Stomach (tissue), 9 donors: ENCODE results near the gene MRPL45. TPM values are rescaled to one million over a fixed set of nuclear protein-coding genes. Genes with fewer than 3 reads are reported as not detected.
"Not testable (repeated sequence)": the region's sequence is repeated elsewhere in the genome, so short reads cannot be mapped to it uniquely, and the experiment has no call there.

Experiments
- DNase-seq, 2 donors: peaks; one replicate each; pipeline versions ENCODE4 v3.0.0 to v3.0.0-alpha.2; 2013 to 2019
- H3K27ac ChIP-seq, 5 donors: fragments of 200-600 bp in 4 of 5; sonication (generic) in 4 of 5; one replicate each; pipeline ENCODE4 v1.5.1; 2013 to 2019; ENCODE audit warnings: mild to moderate bottlenecking in 1 of 5, moderate library complexity in 1 of 5
- H3K27me3 ChIP-seq, 3 donors: fragments of 200-600 bp; sonication (generic); one replicate each; pipeline ENCODE4 v1.5.1; 2017 to 2019; ENCODE audit warnings: mixed run types in 1 of 3
- H3K36me3 ChIP-seq, 4 donors: fragments of 200-600 bp; sonication (generic); 1 replicate in 3 of 4; 2 replicates in 1 of 4; pipeline ENCODE4 v1.5.1; 2016 to 2019
- H3K4me1 ChIP-seq, 4 donors: fragments of 200-600 bp; sonication (generic); one replicate each; pipeline ENCODE4 v1.5.1; 2016 to 2019
- H3K4me3 ChIP-seq, 4 donors: fragments of 200-600 bp; sonication (generic) in 3 of 4; one replicate each; pipeline ENCODE4 v1.5.1; 2016 to 2019; ENCODE audit warnings: mild to moderate bottlenecking in 1 of 4
- H3K9me3 ChIP-seq, 4 donors: fragments of 200-600 bp; sonication (generic); one replicate each; pipeline ENCODE4 v1.5.1; 2016 to 2019
- EP300 ChIP-seq: sonication (generic); formaldehyde crosslinking; IDR thresholded peaks from one replicate; pipeline ENCODE4 v1.6.1; 2017; ENCODE audit warnings: antibody characterized with exemption
- POLR2A ChIP-seq, 4 donors: fragments of 450-650 bp; IDR thresholded peaks; one replicate each; pipeline ENCODE4 v1.6.1; 2016; ENCODE audit warnings: antibody characterized with exemption in 4 of 4, control low read depth in 2 of 4, mild to moderate bottlenecking in 1 of 4, moderate library complexity in 1 of 4
- POLR2AphosphoS5 ChIP-seq, 3 donors: sonication (generic); formaldehyde crosslinking; IDR thresholded peaks; one replicate each; pipeline ENCODE4 v1.6.1; 2016; ENCODE audit warnings: antibody characterized with exemption in 3 of 3
- WGBS, 5 donors: extraction: QIAGEN DNeasy Blood & Tissue Kit in 3 of 5; methylation state at CpG; one replicate each; pipeline versions ENCODE4 v1.1.5 to v1.1.7; 2013 to 2018; 5-methylcytosine and 5-hydroxymethylcytosine counted together
- intact Hi-C: fragments of 100-400 bp; cut with DNase I; formaldehyde crosslinking; loops from one replicate; pipeline ENCODE4 v1.15.1; 2023; ENCODE audit warnings: low total_unique reads
- polyA plus RNA-seq, 3 donors: library from polyadenylated mRNA; stranded (reverse); fragments of 200-250 nt; gene quantifications; one replicate each; pipeline ENCODE4 v1.2.3, GENCODE V29; 2013
- total RNA-seq, 5 donors: library from RNA; depleted of rRNA; stranded (reverse); fragments of >200 nt; gene quantifications; one replicate each; pipeline versions ENCODE4 v1.1.0 to v1.2.3, GENCODE V29; 2014 to 2016
- TF ChIP-seq, protein P1 (sequence below), 7 experiments: fragments of 450-650 bp in 4 of 7; fragments of 200-600 bp in 3 of 7; sonication (generic) in 3 of 7; IDR thresholded peaks; one replicate each; pipeline ENCODE4 v1.5.1; 2016 to 2019; ENCODE audit warnings: antibody characterized with exemption in 7 of 7, control low read depth in 2 of 7, mild to moderate bottlenecking in 1 of 7
- donor health status: healthy with polysubstance abuse.
- donor health status: Bipolar disorder and iron deficiency.
- donor health status: healthy.

MRPL45 gene
- total and polyA plus RNA-seq, 8 donors, result 5.4 to 49.2 (median 22.8) TPM

DNA sequence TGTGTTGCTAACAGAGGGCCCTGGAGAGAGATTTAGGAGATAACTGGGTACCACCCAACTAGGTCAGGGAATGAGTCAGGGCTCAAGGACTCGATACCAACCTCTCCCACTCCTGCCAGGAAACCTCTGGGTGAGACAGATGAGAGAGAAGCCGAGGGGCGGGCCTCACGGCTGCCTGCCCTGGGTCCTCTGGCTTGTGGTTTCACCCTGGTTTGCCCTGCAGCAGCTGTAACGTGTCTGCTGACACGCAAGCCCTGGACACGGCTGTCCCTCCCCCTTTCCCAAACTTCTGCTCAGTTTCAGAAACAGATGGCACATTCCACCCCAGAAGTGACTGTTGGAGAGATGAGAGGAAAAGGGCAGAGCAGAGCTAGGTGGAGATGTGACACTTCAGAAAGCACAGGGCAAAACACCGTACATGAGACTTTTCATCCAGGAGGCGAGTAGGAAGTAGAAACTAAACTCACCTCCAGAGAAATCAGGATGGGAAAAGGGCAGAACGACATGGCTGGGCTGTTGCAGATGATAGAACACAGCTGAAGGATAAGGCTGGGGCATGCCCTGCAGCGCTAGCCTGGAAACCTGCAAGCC, 10.4 kb upstream of the MRPL45 start:
- TF ChIP-seq POLR2AphosphoS5 (IDR thresholded peaks at IDR 0.05), result peak in 1 of 3 donors; percentile 31
- peak overlapping the region; percentile 46 to 67 (median 61) for H3K27ac ChIP-seq
- intact Hi-C loops, H3K27me3 ChIP-seq, H3K36me3 ChIP-seq, H3K4me1 ChIP-seq, H3K9me3 ChIP-seq: not testable (repeated sequence)
- H3K4me3 ChIP-seq, result peak overlapping the region in 1 of 4 donors; percentile 16
- 12 to 28% (median 18%) methylated on average over 4 to 8 of the region's 11 CpGs for WGBS, 5 donors
- peak; percentile 51 to 54 for DNase-seq

DNA sequence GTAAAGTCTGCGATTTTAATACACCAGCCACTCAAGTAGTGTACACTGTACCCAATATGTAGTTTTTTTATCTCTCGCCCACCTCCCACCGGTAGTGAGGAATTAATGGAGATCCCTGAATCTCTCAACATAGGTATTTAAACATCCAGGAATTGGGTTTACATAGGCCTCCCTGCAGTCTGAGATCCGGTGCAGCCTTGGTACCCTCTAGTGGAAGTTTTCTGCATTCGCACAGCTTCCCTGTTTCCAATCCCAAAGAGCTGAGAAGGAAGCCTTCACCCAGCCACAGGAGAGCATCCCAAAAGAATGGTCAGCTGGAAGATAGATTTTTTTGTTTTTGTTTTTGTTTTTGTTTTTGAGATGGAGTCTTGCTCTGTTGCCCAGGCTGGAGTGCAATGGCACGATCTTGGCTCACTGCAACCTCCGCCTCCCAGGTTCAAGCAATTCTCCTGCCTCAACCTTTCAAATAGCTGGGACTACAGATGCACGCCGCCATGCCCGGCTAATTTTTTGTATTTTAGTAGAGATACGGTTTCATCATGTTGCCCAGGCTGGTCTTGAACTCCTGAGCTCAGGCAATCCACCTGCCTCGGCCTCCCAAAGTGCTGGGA, 8.6 kb upstream of the MRPL45 start:
- WGBS, 5 donors, result 35 to 68% (median 55%) methylated on average over 7 to 12 of the region's 12 CpGs
- H3K27me3 ChIP-seq, H3K27ac ChIP-seq, H3K36me3 ChIP-seq, intact Hi-C loops, H3K4me3 ChIP-seq, H3K4me1 ChIP-seq, H3K9me3 ChIP-seq: not testable (repeated sequence)
- TF ChIP-seq, protein P1, sequence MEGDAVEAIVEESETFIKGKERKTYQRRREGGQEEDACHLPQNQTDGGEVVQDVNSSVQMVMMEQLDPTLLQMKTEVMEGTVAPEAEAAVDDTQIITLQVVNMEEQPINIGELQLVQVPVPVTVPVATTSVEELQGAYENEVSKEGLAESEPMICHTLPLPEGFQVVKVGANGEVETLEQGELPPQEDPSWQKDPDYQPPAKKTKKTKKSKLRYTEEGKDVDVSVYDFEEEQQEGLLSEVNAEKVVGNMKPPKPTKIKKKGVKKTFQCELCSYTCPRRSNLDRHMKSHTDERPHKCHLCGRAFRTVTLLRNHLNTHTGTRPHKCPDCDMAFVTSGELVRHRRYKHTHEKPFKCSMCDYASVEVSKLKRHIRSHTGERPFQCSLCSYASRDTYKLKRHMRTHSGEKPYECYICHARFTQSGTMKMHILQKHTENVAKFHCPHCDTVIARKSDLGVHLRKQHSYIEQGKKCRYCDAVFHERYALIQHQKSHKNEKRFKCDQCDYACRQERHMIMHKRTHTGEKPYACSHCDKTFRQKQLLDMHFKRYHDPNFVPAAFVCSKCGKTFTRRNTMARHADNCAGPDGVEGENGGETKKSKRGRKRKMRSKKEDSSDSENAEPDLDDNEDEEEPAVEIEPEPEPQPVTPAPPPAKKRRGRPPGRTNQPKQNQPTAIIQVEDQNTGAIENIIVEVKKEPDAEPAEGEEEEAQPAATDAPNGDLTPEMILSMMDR (IDR thresholded peaks at IDR 0.05), result peak in 4 of 7 experiments; percentile 8 to 33 (median 27)
- DNase-seq, result peak in 1 of 2 donors; percentile 33

DNA sequence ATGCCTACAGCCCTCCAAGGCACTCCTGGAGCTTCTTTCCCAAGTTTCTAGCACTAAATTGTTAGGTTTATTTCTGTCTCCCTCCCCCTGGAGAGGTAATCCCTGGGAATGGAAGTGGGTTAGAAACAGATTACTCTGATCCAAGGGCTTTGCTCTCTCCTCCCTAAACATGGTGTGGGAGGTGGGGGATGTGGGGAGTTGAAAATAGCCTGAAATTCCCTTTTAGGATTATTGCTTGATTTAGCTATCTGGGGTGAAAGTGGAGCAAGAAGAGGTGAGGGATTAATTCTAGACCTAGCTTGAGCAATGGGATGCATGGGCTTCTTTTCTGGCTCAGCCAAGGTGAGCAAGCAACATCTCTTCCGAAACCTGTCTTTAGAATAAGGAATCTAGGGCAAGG, 7.2 kb upstream of the MRPL45 start:
- DNase-seq, H3K4me1 ChIP-seq: not testable (repeated sequence)
- 77 to 89% (median 89%) methylated on average over 1 of the region's 1 CpG for WGBS, 5 donors

DNA sequence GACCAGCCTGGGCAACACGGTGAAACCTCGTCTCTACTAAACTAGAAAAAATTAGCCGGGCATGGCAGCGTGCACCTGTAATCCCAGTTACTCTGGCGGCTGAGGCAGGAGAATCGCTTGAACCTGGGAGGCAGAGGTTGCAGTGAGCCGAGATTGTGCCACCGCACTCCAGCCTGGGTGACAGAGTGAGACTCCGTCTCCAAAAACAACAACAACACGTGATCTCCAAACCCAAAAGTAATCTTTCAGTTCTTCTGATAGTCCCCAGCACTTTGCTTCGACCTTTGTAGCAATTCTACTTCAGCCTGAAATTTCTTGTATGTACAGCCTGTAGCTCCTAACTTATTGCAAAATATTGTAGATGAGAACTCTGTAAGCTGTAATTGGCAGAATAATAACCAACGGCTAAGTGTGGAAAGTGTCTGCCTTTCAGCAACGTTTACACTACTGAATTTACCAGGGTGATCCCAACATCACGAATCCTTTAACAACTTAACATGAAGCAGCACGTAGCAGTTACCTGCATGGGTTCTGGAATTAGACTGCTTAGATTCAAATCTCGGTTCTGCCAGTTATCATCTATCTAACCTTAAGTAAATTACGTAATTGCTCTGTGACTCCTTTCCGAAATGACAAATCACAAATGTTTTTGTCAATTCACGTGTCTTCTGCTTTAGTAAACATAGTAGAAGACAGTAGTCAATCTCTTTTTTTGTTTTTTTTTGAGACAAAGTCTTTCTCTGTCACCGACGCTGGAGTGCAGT, 1.2 kb upstream of the MRPL45 start:
- H3K27me3 ChIP-seq, H3K4me3 ChIP-seq, intact Hi-C loops, DNase-seq, H3K9me3 ChIP-seq, H3K4me1 ChIP-seq: not testable (repeated sequence)
- Histone ChIP-seq H3K27ac (peak overlapping the region in 2 of 5 donors; percentile 58 to 77), H3K36me3 (peaks cover 6 to 13% (median 12%) of the 10 kb centered on the region in 4 donors)
- WGBS, 5 donors, result 53 to 69% (median 64%) methylated on average over 19 to 21 of the region's 21 CpGs

More for the DNA sequence above, 7.2 kb upstream of the MRPL45 start:
- H3K36me3 ChIP-seq, H3K4me3 ChIP-seq, H3K9me3 ChIP-seq, H3K27ac ChIP-seq, H3K27me3 ChIP-seq, intact Hi-C loops: not testable (repeated sequence)

DNA sequence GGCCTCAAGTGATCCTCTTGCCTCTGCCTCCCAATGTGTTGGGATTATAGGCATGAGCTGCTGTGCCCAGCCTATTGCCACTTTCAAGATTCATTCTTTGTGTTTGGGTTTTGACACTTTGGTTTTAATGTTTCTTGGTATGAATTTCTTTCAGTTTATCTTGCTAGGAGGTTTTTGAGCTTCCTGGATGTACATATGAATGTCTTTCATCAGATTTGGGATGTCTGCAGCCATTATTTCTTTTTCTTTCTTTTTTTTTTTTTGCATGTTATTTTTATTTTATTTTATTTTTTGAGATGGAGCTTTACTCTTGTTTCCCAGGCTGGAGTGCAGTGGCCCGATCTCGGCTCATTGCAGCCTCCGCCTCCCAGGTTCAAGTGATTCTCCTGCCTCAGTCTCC, 18.5 kb downstream of the MRPL45 start:
- no peaks in the 10 kb centered on the region for H3K4me1 ChIP-seq
- H3K27me3 ChIP-seq, result no peaks in the 10 kb centered on the region
- no peaks in the 10 kb centered on the region for H3K9me3 ChIP-seq
- 63 to 83% (median 65%) methylated on average over 3 of the region's 3 CpGs for WGBS, 5 donors
- no peak overlapping the region for H3K4me3 ChIP-seq
- TF ChIP-seq POLR2AphosphoS5 (IDR thresholded peaks at IDR 0.05) (no peak), POLR2A (IDR thresholded peaks at IDR 0.05) (no peak), EP300 (no peak)
- TF ChIP-seq, protein P1 (IDR thresholded peaks at IDR 0.05), result no peak
- DNase-seq, result no peak
- no peak overlapping the region for H3K27ac ChIP-seq
- H3K36me3 ChIP-seq, result peaks cover 4 to 76% (median 69%) of the 10 kb centered on the region in 4 donors
- intact Hi-C loops, result no loop called here

DNA sequence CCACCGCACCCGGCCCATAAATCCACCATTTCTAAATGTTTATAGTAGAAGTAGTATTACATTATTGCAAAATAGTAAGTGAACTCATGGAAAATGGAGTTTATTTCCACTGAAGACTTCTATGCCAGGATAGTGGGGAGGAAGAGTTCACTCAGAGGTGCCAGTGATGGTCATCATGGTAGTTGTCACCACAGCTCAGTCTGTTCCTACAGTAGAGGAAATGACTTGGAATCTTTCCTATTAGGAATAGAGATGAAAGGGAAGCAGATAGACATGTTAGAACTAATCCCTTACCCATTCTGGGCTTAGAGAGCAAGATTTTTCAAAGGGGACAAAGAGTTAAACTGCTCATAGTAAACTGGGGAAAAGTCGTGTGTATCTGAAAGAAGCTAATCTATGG, 20.1 kb downstream of the MRPL45 start:
- Histone ChIP-seq H3K36me3 (peaks cover 7 to 74% (median 69%) of the 10 kb centered on the region in 4 donors), H3K9me3 (no peaks in the 10 kb centered on the region), H3K4me3 (no peak overlapping the region), H3K27ac (no peak overlapping the region), H3K27me3 (no peaks in the 10 kb centered on the region), H3K4me1 (no peaks in the 10 kb centered on the region)
- intact Hi-C loops, result no loop called here
- TF ChIP-seq POLR2A (IDR thresholded peaks at IDR 0.05), result no peak
- TF ChIP-seq EP300, result no peak
- TF ChIP-seq, protein P1 (IDR thresholded peaks at IDR 0.05), result no peak
- no peak for TF ChIP-seq POLR2AphosphoS5 (IDR thresholded peaks at IDR 0.05)
- DNase-seq, result no peak
- 71 to 84% (median 81%) methylated on average over 3 of the region's 3 CpGs for WGBS, 5 donors
